HCT116 (cell line): Measurements from ENCODE around the gene MXRA5.

Experiments
- ELF1 ChIP-seq: IDR thresholded peaks from 2 replicates; pipeline ENCODE4 v1.6.1; 2012; ENCODE audit warnings: low read depth, borderline replicate concordance
- EZH2 ChIP-seq: fragments of 200-600 bp; sonication (generic); IDR thresholded peaks from 2 replicates; pipeline ENCODE4 v1.6.1; 2017; ENCODE audit warnings: antibody characterized with exemption, mixed run types
- EZH2phosphoT487 ChIP-seq: fragments of 200-600 bp; IDR thresholded peaks from 2 replicates; pipeline ENCODE4 v1.6.1; 2018; ENCODE audit warnings: antibody characterized with exemption, borderline replicate concordance
- JUND ChIP-seq: IDR thresholded peaks from 2 replicates; pipeline ENCODE4 v1.6.1; 2012
- POLR2A ChIP-seq: IDR thresholded peaks from 2 replicates; pipeline ENCODE4 v1.7.0; 2011; ENCODE audit warnings: borderline replicate concordance; ENCODE audit not compliant: insufficient read depth, insufficient read length; ENCODE audit errors: extremely low read depth
- POLR2AphosphoS5 ChIP-seq: IDR thresholded peaks from 2 replicates; pipeline ENCODE4 v1.6.1; 2011; ENCODE audit warnings: mild to moderate bottlenecking, low read depth, low read length, moderate library complexity
- RAD21 ChIP-seq: IDR thresholded peaks from 2 replicates; pipeline ENCODE4 v1.6.1; 2012; ENCODE audit warnings: low read depth, mild to moderate bottlenecking
- SIN3A ChIP-seq: IDR thresholded peaks from 2 replicates; pipeline ENCODE4 v1.6.1; 2012; ENCODE audit warnings: low read depth
- TF ChIP-seq, protein P1 (sequence below): IDR thresholded peaks from 2 replicates; pipeline ENCODE4 v1.6.1; 2012; ENCODE audit warnings: low read depth
- TF ChIP-seq, protein P2 (sequence below), 3 experiments: fragments of 200-600 bp in 1 of 3; sonication (generic) in 1 of 3; IDR thresholded peaks in 2 of 3; conservative IDR thresholded peaks in 1 of 3; 2 replicates each; pipeline ENCODE4 v1.5.1; 2012 to 2017; ENCODE audit warnings: low read depth in 2 of 3, low read length in 2 of 3, antibody characterized with exemption in 1 of 3, borderline replicate concordance in 1 of 3, control low read depth in 1 of 3, mild to moderate bottlenecking in 1 of 3, mixed read lengths in 1 of 3, mixed run types in 1 of 3, moderate library complexity in 1 of 3; ENCODE audit not compliant: insufficient read depth in 1 of 3
- TF ChIP-seq, protein P3 (sequence below): IDR thresholded peaks from 2 replicates; pipeline ENCODE4 v1.6.1; 2012

GRCh38 chrX:3348191-3348590, 1.7 kb upstream of the MXRA5 start:
- TF ChIP-seq EZH2 (no peak), EZH2phosphoT487 (no peak), POLR2AphosphoS5 (no peak), POLR2A (no peak), SIN3A (no peak), JUND (no peak), ELF1 (no peak), RAD21 (no peak)
- TF ChIP-seq, protein P1, sequence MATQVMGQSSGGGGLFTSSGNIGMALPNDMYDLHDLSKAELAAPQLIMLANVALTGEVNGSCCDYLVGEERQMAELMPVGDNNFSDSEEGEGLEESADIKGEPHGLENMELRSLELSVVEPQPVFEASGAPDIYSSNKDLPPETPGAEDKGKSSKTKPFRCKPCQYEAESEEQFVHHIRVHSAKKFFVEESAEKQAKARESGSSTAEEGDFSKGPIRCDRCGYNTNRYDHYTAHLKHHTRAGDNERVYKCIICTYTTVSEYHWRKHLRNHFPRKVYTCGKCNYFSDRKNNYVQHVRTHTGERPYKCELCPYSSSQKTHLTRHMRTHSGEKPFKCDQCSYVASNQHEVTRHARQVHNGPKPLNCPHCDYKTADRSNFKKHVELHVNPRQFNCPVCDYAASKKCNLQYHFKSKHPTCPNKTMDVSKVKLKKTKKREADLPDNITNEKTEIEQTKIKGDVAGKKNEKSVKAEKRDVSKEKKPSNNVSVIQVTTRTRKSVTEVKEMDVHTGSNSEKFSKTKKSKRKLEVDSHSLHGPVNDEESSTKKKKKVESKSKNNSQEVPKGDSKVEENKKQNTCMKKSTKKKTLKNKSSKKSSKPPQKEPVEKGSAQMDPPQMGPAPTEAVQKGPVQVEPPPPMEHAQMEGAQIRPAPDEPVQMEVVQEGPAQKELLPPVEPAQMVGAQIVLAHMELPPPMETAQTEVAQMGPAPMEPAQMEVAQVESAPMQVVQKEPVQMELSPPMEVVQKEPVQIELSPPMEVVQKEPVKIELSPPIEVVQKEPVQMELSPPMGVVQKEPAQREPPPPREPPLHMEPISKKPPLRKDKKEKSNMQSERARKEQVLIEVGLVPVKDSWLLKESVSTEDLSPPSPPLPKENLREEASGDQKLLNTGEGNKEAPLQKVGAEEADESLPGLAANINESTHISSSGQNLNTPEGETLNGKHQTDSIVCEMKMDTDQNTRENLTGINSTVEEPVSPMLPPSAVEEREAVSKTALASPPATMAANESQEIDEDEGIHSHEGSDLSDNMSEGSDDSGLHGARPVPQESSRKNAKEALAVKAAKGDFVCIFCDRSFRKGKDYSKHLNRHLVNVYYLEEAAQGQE = no peak
- TF ChIP-seq, protein P2, sequence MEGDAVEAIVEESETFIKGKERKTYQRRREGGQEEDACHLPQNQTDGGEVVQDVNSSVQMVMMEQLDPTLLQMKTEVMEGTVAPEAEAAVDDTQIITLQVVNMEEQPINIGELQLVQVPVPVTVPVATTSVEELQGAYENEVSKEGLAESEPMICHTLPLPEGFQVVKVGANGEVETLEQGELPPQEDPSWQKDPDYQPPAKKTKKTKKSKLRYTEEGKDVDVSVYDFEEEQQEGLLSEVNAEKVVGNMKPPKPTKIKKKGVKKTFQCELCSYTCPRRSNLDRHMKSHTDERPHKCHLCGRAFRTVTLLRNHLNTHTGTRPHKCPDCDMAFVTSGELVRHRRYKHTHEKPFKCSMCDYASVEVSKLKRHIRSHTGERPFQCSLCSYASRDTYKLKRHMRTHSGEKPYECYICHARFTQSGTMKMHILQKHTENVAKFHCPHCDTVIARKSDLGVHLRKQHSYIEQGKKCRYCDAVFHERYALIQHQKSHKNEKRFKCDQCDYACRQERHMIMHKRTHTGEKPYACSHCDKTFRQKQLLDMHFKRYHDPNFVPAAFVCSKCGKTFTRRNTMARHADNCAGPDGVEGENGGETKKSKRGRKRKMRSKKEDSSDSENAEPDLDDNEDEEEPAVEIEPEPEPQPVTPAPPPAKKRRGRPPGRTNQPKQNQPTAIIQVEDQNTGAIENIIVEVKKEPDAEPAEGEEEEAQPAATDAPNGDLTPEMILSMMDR (IDR thresholded peaks at IDR 0.05 in 2 of 3, conservative IDR thresholded peaks at IDR 0.05 in 1 of 3; ENCODE audit: borderline replicate concordance in 1 of 3, insufficient read depth in 1 of 3, low read depth in 2 of 3, low read length in 2 of 3) = no peak
- TF ChIP-seq, protein P3, sequence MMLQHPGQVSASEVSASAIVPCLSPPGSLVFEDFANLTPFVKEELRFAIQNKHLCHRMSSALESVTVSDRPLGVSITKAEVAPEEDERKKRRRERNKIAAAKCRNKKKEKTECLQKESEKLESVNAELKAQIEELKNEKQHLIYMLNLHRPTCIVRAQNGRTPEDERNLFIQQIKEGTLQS = no peak
